Peyer's patch (tissue), 4 donors: ENCODE measurements around the gene WHRN.

ENCODE experiments used
- CTCF ChIP-seq, 6 experiments: fragments of 450-650 bp in 4 of 6; fragments of 200-600 bp in 2 of 6; sonication (generic) in 1 of 6; IDR thresholded peaks; one replicate each; pipeline ENCODE4 v1.5.1; 2017 to 2019; ENCODE audit warnings: antibody characterized with exemption in 6 of 6, mild to moderate bottlenecking in 3 of 6, moderate library complexity in 1 of 6
- POLR2A ChIP-seq, 2 donors: fragments of 450-650 bp; IDR thresholded peaks; one replicate each; pipeline ENCODE4 v1.5.1; 2017; ENCODE audit warnings: antibody characterized with exemption in 2 of 2, mild to moderate bottlenecking in 2 of 2, moderate library complexity in 2 of 2

GRCh38 chr9:114376586-114377445 is 128.5 kb downstream of the WHRN start:
- TF ChIP-seq CTCF (IDR thresholded peaks at IDR 0.05) (no peak), POLR2A (IDR thresholded peaks at IDR 0.05) (no peak)
